Activated T-helper 1 cell treated with anti-CD3 and anti-CD28 coated beads, Interleukin-12 subunit alpha, Interleukin-12 subunit beta, Interleukin-2, Interleukin-4 antibody, amounts not matched to agents 30 ng/mL and 10 ng/mL and 1 ng/mL, durations not matched to agents 14 hours and 24 hours and 36 hours (primary cell): ENCODE data around the gene HK2. TPM values are rescaled to one million over a fixed set of nuclear protein-coding genes. Genes with fewer than 3 reads are reported as not detected.
"Not testable (repeated sequence)": the region's sequence is repeated elsewhere in the genome, so short reads cannot be mapped to it uniquely, and the experiment has no call there.

Source experiments
- DNase-seq: peaks from one replicate; pipeline ENCODE4 v3.0.0; 2021; ENCODE audit warnings: low spot score
- H3K27ac Mint-ChIP-seq: one replicate; pipeline ENCODE4 v1.8.0; 2021; ENCODE audit warnings: mild to moderate bottlenecking, mixed read lengths
- H3K27me3 Mint-ChIP-seq: one replicate; pipeline ENCODE4 v1.8.0; 2022; ENCODE audit warnings: mild to moderate bottlenecking, moderate library complexity, mixed read lengths; ENCODE audit not compliant: insufficient read depth
- H3K36me3 Mint-ChIP-seq: one replicate; pipeline ENCODE4 v1.8.0; 2021; ENCODE audit warnings: low read depth, mixed read lengths
- H3K4me1 Mint-ChIP-seq: one replicate; pipeline ENCODE4 v1.8.0; 2021; ENCODE audit warnings: low read depth, mixed read lengths
- H3K4me3 Mint-ChIP-seq: one replicate; pipeline ENCODE4 v1.8.0; 2021; ENCODE audit warnings: mild to moderate bottlenecking, moderate library complexity, mixed read lengths
- H3K9me3 Mint-ChIP-seq: one replicate; pipeline ENCODE4 v1.8.0; 2021; ENCODE audit warnings: mixed read lengths
- intact Hi-C: fragments of 100-400 bp; cut with micrococcal nuclease; formaldehyde crosslinking; loops from one replicate; pipeline ENCODE4 v1.15.1; 2024
- total RNA-seq: library from RNA; stranded (reverse); gene quantifications from 2 replicates; pipeline ENCODE4 v1.2.3, GENCODE V29; 2022

HK2 gene
- 92.2 and 94.5 TPM in 2 replicates for total RNA-seq

DNA sequence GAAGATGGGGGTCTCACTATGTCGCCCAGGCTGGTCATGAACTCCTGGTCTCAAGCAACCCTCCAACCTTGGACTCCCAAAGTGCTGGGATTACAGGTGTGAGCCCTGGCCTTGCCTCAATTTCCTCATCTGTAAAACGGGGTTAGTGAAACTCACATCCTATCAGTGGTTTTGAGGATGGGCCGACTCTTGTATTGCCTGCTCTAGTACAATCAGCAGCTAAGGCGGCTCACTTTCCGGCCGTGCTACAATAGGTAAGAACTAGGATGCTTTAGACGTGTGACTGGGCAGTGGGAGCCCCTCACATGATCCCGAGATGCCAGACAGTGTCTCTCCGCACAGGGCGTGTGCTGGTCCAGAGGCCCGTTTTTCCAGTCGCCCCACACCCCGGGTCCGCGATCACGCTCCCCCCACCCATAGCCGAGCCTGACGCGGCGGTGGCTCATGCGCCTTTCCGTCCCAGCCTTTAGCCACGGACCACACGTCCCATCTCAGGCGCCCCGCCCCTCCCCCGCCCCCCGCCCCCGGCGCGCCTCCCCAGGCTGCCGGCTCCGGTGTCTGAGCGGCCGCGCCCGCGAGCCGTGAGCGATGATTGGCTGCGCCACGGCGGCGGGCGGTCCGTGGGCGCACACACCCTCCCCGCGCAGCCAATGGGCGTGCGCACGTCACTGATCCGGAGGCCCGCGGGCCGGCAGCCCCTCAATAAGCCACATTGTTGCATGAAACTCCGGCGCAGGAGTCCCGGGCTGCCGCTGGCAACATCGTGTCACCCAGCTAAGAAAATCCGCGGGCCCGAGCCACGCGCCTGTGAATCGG, at the start of gene HK2:
TSS of gene HK2 (plus strand) at position 710 of the 816 bp plus-strand sequence. CDS start 454 bp downstream, outside the sequence.
- DNase-seq = peak; percentile 85
- intact Hi-C loops = loop anchor here (1.0 to 10.0 kb wide), 8 partner anchors 179 to 1599 kb away; partner anchors contain the start of genes CCT7, MRPL19, PCGF1 and PRADC1
- Mint-ChIP-seq H3K36me3 (peaks cover 18% of the 10 kb centered on the region), H3K4me3 (peak within 1 kb of the TSS; percentile 96), H3K9me3 (no peaks in the 10 kb centered on the region), H3K27ac (peak within 1 kb of the TSS; percentile 96), H3K4me1 (peaks cover 58% of the 10 kb centered on the region), H3K27me3 (peaks cover 3% of the 10 kb centered on the region)

DNA sequence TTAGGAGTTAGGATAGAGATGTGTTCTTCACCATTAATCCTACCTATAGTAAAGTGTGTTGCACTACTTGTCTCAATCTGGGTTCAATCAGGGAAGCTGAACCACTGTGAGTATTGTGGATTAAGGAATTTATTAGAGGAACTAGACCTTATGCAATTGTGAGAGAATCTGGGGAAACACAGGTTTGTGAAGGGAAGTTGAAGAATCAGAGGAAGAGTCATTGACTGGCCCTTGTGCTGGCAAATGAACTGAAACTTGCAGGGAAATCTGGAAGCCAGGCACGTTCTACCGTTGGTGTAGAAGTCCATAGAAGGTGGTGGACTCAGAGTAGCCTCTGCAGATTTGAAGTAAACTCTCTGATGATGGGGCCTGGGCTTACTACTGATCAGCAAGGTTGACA, 44.7 kb upstream of the HK2 start:
- Mint-ChIP-seq H3K27ac (no peak overlapping the region), H3K9me3 (peaks cover 18% of the 10 kb centered on the region), H3K27me3 (peaks cover 7% of the 10 kb centered on the region), H3K4me1 (no peaks in the 10 kb centered on the region), H3K4me3 (no peak overlapping the region), H3K36me3 (no peaks in the 10 kb centered on the region)
- no peak for DNase-seq
- intact Hi-C loops = no loop called here

DNA sequence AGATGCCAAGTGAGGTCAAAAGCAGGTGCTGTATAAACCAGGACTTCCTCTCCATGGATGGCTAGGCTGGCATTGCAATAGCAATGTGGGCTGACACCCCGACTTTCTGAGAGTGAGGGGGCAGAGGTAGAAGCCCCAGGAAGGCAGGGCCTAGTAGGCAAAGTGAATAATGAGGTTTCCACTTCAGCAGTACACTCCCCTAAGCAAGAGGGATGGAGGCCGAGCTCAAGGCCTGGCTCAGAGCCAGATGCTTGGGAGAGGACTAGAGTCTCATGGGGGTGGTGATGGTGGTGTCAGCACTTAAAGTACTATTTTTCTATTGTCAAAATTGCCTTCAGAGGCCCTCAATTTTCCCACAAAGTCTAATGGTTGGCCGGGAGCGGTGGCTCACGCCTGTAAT, 41.6 kb upstream of the HK2 start:
- peaks cover 18% of the 10 kb centered on the region for H3K9me3 Mint-ChIP-seq
- H3K4me1 Mint-ChIP-seq = no peaks in the 10 kb centered on the region
- H3K4me3 Mint-ChIP-seq = no peak overlapping the region
- no peaks in the 10 kb centered on the region for H3K36me3 Mint-ChIP-seq
- intact Hi-C loops = no loop called here
- no peak for DNase-seq
- H3K27ac Mint-ChIP-seq = no peak overlapping the region
- H3K27me3 Mint-ChIP-seq = peaks cover 7% of the 10 kb centered on the region

DNA sequence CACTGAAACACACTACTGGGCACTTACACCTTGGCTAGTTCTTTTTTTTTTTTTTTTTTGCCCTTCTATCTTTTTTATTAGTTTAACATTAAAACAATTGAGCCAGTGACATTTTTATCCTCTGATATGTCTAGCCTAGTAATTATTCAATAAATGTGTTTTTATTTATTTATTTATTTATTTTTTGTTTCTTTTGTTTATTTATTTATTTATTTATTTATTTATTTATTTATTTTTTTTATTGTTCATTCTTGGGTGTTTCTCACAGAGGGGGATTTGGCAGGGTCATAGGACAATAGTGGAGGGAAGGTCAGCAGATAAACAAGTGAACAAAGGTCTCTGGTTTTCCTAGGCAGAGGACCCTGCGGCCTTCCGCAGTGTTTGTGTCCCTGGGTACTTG, 39.0 kb upstream of the HK2 start:
- H3K4me1 Mint-ChIP-seq, DNase-seq, H3K36me3 Mint-ChIP-seq, H3K27me3 Mint-ChIP-seq, intact Hi-C loops, H3K9me3 Mint-ChIP-seq, H3K4me3 Mint-ChIP-seq, H3K27ac Mint-ChIP-seq: not testable (repeated sequence)

DNA sequence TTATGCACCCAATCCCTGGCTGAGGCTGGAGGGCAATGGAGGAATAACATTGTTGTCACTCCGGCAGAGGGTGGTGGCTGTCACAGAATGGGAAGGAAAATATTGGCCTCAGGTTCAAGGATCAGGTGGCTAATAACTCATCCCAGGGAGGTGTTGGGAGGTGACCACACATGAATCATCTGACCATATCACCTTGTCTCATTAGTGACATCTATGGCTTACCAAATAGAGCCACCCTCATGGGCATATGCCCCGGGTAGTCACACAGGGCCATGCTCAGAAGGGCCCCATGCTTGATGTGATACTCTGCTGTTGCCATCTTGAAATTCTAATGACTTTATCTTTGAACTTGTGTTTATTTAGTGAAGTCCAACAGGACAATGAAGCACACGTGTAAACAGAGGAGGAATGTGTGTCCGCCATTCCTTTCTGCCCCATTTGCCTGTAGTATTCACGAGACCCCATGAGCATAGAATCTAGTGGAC, 27.5 kb upstream of the HK2 start:
- intact Hi-C loops = no loop called here
- Mint-ChIP-seq H3K27me3 (peaks cover 8% of the 10 kb centered on the region), H3K4me1 (no peaks in the 10 kb centered on the region), H3K4me3 (no peak overlapping the region), H3K36me3 (no peaks in the 10 kb centered on the region), H3K9me3 (no peaks in the 10 kb centered on the region), H3K27ac (no peak overlapping the region)
- DNase-seq = no peak

GRCh38 chr2:74806920-74807319, 27.0 kb upstream of the HK2 start:
- Mint-ChIP-seq H3K4me1 (no peaks in the 10 kb centered on the region), H3K27ac (no peak overlapping the region), H3K9me3 (no peaks in the 10 kb centered on the region), H3K4me3 (no peak overlapping the region), H3K36me3 (no peaks in the 10 kb centered on the region), H3K27me3 (peaks cover 12% of the 10 kb centered on the region)
- DNase-seq = no peak
- intact Hi-C loops = no loop called here

DNA sequence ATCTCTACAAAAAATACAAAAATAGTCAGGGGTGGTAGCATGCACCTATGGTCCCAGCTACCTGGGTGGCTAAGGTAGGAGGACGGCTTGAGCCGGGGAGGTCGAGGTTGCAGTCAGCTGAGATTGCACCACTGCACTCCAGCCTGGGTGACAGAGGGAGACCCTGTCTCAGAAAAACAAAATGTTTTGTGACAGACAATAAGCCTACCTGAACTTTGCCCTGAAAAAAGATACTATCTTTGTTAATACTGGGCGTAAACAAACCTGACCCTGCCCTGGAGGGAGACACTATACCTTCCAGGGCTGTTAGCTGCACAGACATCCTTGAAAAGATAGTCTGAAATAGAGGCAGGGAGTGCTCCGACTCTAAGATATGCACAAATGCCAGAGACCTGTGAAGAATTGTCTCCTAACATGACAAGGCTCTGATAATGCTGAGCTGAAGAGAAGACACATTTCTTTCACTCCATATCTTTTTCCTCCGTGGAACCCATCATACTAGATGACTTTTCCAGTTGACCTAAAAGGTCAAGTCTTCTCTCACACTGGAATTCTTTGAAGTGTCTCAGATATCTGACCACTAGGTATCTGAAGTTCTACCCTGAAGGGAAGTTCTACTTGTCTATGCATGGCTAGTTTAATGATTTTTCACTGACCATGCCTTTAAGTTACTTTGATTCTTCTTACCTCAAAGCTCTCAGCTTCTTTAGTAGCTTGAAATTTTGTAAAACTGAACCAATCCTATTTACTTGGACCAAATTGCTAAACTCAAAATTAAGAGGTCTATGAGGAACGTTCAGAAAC, 20.9 kb upstream of the HK2 start:
- peaks cover 9% of the 10 kb centered on the region for H3K27me3 Mint-ChIP-seq
- H3K4me3 Mint-ChIP-seq = no peak overlapping the region
- H3K4me1 Mint-ChIP-seq = no peaks in the 10 kb centered on the region
- H3K36me3 Mint-ChIP-seq = no peaks in the 10 kb centered on the region
- intact Hi-C loops = no loop called here
- H3K9me3 Mint-ChIP-seq = no peaks in the 10 kb centered on the region
- H3K27ac Mint-ChIP-seq = no peak overlapping the region
- DNase-seq = no peak

DNA sequence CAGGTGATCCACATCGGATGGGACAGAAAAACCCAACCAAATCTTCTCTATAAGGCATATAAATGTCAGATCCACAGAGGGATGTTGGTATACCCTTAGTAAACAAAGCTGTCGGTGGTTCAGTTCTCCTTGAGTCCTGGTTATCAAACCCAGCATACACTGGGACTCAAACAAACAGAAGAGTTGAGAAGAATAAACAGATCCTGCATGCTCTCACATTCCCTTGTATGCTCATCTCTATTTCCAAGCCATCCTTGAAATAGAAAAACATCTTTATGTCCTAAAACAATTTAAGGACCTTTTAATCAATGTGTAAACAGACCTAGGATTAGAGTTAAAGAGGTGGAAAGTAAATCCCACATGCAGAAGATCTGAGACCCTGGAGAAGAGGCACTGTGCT, 19.8 kb upstream of the HK2 start:
- peaks cover 9% of the 10 kb centered on the region for H3K27me3 Mint-ChIP-seq
- intact Hi-C loops = no loop called here
- H3K4me3 Mint-ChIP-seq = no peak overlapping the region
- no peak overlapping the region for H3K27ac Mint-ChIP-seq
- no peaks in the 10 kb centered on the region for H3K4me1 Mint-ChIP-seq
- H3K36me3 Mint-ChIP-seq = no peaks in the 10 kb centered on the region
- DNase-seq = no peak
- H3K9me3 Mint-ChIP-seq = no peaks in the 10 kb centered on the region

DNA sequence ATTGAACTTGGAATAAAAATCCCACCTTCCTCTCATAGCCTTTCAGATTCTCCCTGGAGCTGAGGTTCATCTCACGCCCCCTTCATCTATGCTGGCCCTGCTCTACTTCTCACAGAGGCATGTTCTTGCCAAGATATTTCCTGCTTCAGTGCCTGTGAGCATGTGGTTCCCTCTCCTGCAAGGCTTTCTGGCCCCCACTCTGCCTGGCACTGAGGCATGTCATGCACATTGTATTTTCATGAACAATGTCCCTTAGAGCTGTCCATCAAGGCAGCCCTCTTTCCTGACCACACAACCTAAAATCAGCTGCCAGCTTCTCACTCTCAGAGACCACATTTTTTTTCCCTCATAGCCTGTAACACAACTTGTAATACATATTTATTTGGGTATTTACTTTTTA, 18.0 kb upstream of the HK2 start:
- Mint-ChIP-seq H3K27ac (no peak overlapping the region), H3K36me3 (no peaks in the 10 kb centered on the region), H3K27me3 (peaks cover 8% of the 10 kb centered on the region), H3K4me3 (no peak overlapping the region), H3K9me3 (no peaks in the 10 kb centered on the region), H3K4me1 (no peaks in the 10 kb centered on the region)
- no peak for DNase-seq
- intact Hi-C loops = no loop called here

- Mint-ChIP-seq H3K36me3 (no peaks in the 10 kb centered on the region), H3K4me1 (no peaks in the 10 kb centered on the region), H3K4me3 (no peak overlapping the region), H3K27ac (no peak overlapping the region), H3K9me3 (no peaks in the 10 kb centered on the region), H3K27me3 (peaks cover 6% of the 10 kb centered on the region)
- intact Hi-C loops = no loop called here
- DNase-seq = no peak
Measured at GRCh38 chr2:74816540-74817303, 17.2 kb upstream of the HK2 start.

DNA sequence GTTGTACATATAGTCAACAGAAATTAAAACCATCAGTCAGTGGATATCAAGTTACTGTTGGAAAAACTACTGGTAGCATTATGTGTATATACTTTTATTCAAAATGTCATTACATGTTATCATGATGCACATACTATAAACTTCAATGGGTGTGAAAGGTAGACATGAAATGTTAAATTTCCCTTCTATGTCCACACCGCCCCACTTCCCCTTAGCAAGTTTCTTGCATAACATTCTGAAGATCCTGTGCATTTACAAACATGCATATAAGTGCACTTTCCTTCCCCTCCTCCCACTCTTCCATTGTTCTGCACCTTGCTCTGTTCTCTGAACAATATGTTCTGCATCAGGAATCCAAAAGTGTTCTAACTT, 16.6 kb upstream of the HK2 start:
- no peak overlapping the region for H3K27ac Mint-ChIP-seq
- peaks cover 9% of the 10 kb centered on the region for H3K27me3 Mint-ChIP-seq
- H3K4me3 Mint-ChIP-seq = no peak overlapping the region
- no peak for DNase-seq
- no peaks in the 10 kb centered on the region for H3K4me1 Mint-ChIP-seq
- H3K9me3 Mint-ChIP-seq = no peaks in the 10 kb centered on the region
- intact Hi-C loops = no loop called here
- H3K36me3 Mint-ChIP-seq = no peaks in the 10 kb centered on the region

GRCh38 chr2:74819702-74820101, 14.2 kb upstream of the HK2 start:
- H3K4me1 Mint-ChIP-seq = no peaks in the 10 kb centered on the region
- H3K36me3 Mint-ChIP-seq = no peaks in the 10 kb centered on the region
- DNase-seq = no peak
- H3K4me3 Mint-ChIP-seq = no peak overlapping the region
- H3K27me3 Mint-ChIP-seq = peaks cover 12% of the 10 kb centered on the region
- H3K9me3 Mint-ChIP-seq = no peaks in the 10 kb centered on the region
- intact Hi-C loops = no loop called here
- H3K27ac Mint-ChIP-seq = no peak overlapping the region
